Endothelial cell of umbilical vein (primary cell): Measurements from ENCODE around the gene RPRD2. TPM values are rescaled to one million over a fixed set of nuclear protein-coding genes. Genes with fewer than 3 reads are reported as not detected.

ENCODE experiments used
- BruUV-seq: library from RNA; stranded (reverse); fragments of 400-500 nt; replicated peaks from 2 replicates; lab custom pipeline; 2021; lab: Mats Ljungman, UMichigan
- CTCF ChIA-PET: fragments of 300-600, 350-600 bp; sonication (Branson Sonifier 250); formaldehyde crosslinking; loops from one replicate; lab custom pipeline; 2021; ENCODE audit warnings: antibody characterized with exemption, inconsistent platforms; lab: Charles Lee
- POLR2A ChIA-PET: fragments of 300-600, 350-600 bp; sonication (Branson Sonifier 250); formaldehyde crosslinking; loops from one replicate; lab custom pipeline; 2021; ENCODE audit warnings: antibody characterized with exemption, inconsistent platforms; lab: Charles Lee
- DNase-seq: peaks from one replicate; pipeline ENCODE4 v3.0.0-alpha.2; 2011; ENCODE audit warnings: low read depth, low spot score
- FAIRE-seq: peaks from 2 replicates; lab custom pipeline; 2011; peaks lifted over from hg19 to GRCh38; lab: Jason Lieb, UNC
- H2AFZ ChIP-seq: 2 replicates; pipeline ENCODE4 v1.6.0; 2012; ENCODE audit warnings: low read depth, low read length, control low read depth, inconsistent platforms
- H3K27ac ChIP-seq: 2 replicates; pipeline ENCODE4 v1.5.1; 2011; ENCODE audit warnings: low read depth, mild to moderate bottlenecking, control low read depth, low read length, moderate library complexity; ENCODE audit not compliant: insufficient read depth
- H3K27me3 ChIP-seq, 2 experiments: 2 replicates each; pipeline versions ENCODE4 v1.6.0 to v1.6.1; 2011; ENCODE audit warnings: low read length in 2 of 2, mixed read lengths in 1 of 2; ENCODE audit not compliant: control insufficient read depth in 2 of 2, insufficient read depth in 2 of 2
- H3K36me3 ChIP-seq, 2 experiments: 2 replicates in 1 of 2; 3 replicates in 1 of 2; pipeline ENCODE4 v1.5.1; 2011; ENCODE audit warnings: low read length in 2 of 2, mild to moderate bottlenecking in 1 of 2, moderate library complexity in 1 of 2; ENCODE audit not compliant: control insufficient read depth in 2 of 2, insufficient read depth in 2 of 2; ENCODE audit errors: extremely low read depth in 1 of 2
- H3K4me1 ChIP-seq: 3 replicates; pipeline ENCODE4 v1.5.1; 2011; ENCODE audit warnings: mild to moderate bottlenecking, low read length; ENCODE audit not compliant: control insufficient read depth, insufficient read depth; ENCODE audit errors: extremely low read depth
- H3K4me2 ChIP-seq: 2 replicates; pipeline ENCODE4 v1.6.1; 2011; ENCODE audit warnings: low read length, control low read depth, mixed read lengths; ENCODE audit not compliant: insufficient read depth
- H3K4me3 ChIP-seq, 3 experiments: fragments of 200-600 bp in 1 of 3; sonication (generic), shearing (Covaris generic) in 1 of 3; replicated peaks in 1 of 3; 2 replicates each; pipeline ENCODE4 v1.5.1; 2011 to 2016; ENCODE audit warnings: control low read depth in 3 of 3, low read length in 3 of 3, mild to moderate bottlenecking in 2 of 3, inconsistent platforms in 1 of 3, low read depth in 1 of 3, moderate library complexity in 1 of 3; ENCODE audit not compliant: insufficient read depth in 1 of 3
- H3K79me2 ChIP-seq: 2 replicates; pipeline ENCODE4 v1.6.0; 2012; ENCODE audit warnings: low read length, inconsistent platforms; ENCODE audit not compliant: control insufficient read depth, insufficient read depth
- H3K9ac ChIP-seq: replicated peaks from 2 replicates; pipeline ENCODE3; 2011; ENCODE audit warnings: low read length, control low read depth; ENCODE audit not compliant: insufficient read depth; ENCODE audit errors: extremely low read depth
- H3K9me1 ChIP-seq: replicated peaks from 3 replicates; pipeline ENCODE4 v1.6.0; 2011; ENCODE audit warnings: mild to moderate bottlenecking, low read length; ENCODE audit not compliant: control insufficient read depth, insufficient read depth; ENCODE audit errors: extremely low read depth
- H3K9me3 ChIP-seq: replicated peaks from 2 replicates; pipeline ENCODE4 v1.5.1; 2012; ENCODE audit warnings: low read length, inconsistent platforms; ENCODE audit not compliant: control insufficient read depth, insufficient read depth
- H4K20me1 ChIP-seq: replicated peaks from 2 replicates; pipeline ENCODE3; 2011; ENCODE audit warnings: mild to moderate bottlenecking, low read length; ENCODE audit not compliant: control insufficient read depth, insufficient read depth; ENCODE audit errors: extremely low read depth
- EZH2 ChIP-seq: IDR thresholded peaks from 2 replicates; pipeline ENCODE4 v1.6.1; 2012; ENCODE audit warnings: borderline replicate concordance, low read depth, mild to moderate bottlenecking, moderate library complexity, low read length, inconsistent platforms; ENCODE audit not compliant: severe bottlenecking
- FOS ChIP-seq: IDR thresholded peaks from 2 replicates; pipeline ENCODE4 v1.6.1; 2011; ENCODE audit warnings: mild to moderate bottlenecking, low read length, moderate library complexity, borderline replicate concordance; ENCODE audit not compliant: insufficient read depth
- GATA2 ChIP-seq: IDR thresholded peaks from 2 replicates; pipeline ENCODE4 v1.7.0; 2011; ENCODE audit warnings: low read depth, mild to moderate bottlenecking, moderate library complexity, mixed read lengths, low read length; ENCODE audit not compliant: insufficient read length, insufficient read depth
- JUN ChIP-seq: IDR thresholded peaks from 2 replicates; pipeline ENCODE4 v1.6.1; 2011; ENCODE audit warnings: borderline replicate concordance, low read depth; ENCODE audit not compliant: insufficient read length, insufficient read depth
- MYC ChIP-seq: IDR thresholded peaks from one replicate; pipeline ENCODE4 v1.6.1; 2011; ENCODE audit warnings: mild to moderate bottlenecking, low read depth, low read length
- POLR2A ChIP-seq: IDR thresholded peaks from 2 replicates; pipeline ENCODE4 v1.6.1; 2012; ENCODE audit warnings: low read depth, mild to moderate bottlenecking, control low read depth, low read length
- POLR2AphosphoS5 ChIP-seq: IDR thresholded peaks from 2 replicates; pipeline ENCODE4 v1.6.1; 2012; ENCODE audit warnings: low read depth, mild to moderate bottlenecking, control low read depth, low read length, moderate library complexity; ENCODE audit not compliant: insufficient read depth
- dilution Hi-C: fragments of 300-500 bp; cut with MboI; formaldehyde crosslinking; loops from one replicate; pipeline ENCODE4 v1.15.0; 2019; ENCODE audit warnings: low sequenced_read_pairs; ENCODE audit not compliant: extremely low pct_ligation_motif_present
- intact Hi-C: fragments of 100-400 bp; cut with micrococcal nuclease; formaldehyde crosslinking; loops from one replicate; pipeline ENCODE4 v1.10.0; 2022
- polyA plus RNA-seq, 4 experiments: library from polyadenylated mRNA; depleted of rRNA in 3 of 4; stranded (reverse) in 3 of 4; unstranded in 1 of 4; fragments of >200 nt; gene quantifications; 2 replicates each; pipeline versions ENCODE4 v1.2.1 to v1.2.3, GENCODE V29; 2011 to 2012; ENCODE audit warnings: missing spikeins in 1 of 4
- total RNA-seq: library from RNA; stranded (reverse); gene quantifications from 2 replicates; pipeline ENCODE4 v1.2.3, GENCODE V29; 2021
- TF ChIP-seq, protein P1 (sequence below), 2 donors: IDR thresholded peaks; 1 replicate in 1 of 2; 2 replicates in 1 of 2; pipeline ENCODE4 v1.5.1; 2011; ENCODE audit warnings: low read length in 2 of 2, mild to moderate bottlenecking in 2 of 2, moderate library complexity in 2 of 2, control low read depth in 1 of 2, inconsistent platforms in 1 of 2, low read depth in 1 of 2; ENCODE audit not compliant: insufficient read depth in 1 of 2; ENCODE audit errors: extremely low read depth in 1 of 2
- TF ChIP-seq, protein P2 (sequence below): IDR thresholded peaks from 2 replicates; pipeline ENCODE4 v1.6.1; 2011; ENCODE audit not compliant: insufficient read depth, insufficient read length

The RPRD2 gene
- total and polyA plus RNA-seq, 2 donors (not counting 3 experiments of a cell fraction or from before 2014, with no cell fraction given), result 12.9 to 23.9 TPM

DNA sequence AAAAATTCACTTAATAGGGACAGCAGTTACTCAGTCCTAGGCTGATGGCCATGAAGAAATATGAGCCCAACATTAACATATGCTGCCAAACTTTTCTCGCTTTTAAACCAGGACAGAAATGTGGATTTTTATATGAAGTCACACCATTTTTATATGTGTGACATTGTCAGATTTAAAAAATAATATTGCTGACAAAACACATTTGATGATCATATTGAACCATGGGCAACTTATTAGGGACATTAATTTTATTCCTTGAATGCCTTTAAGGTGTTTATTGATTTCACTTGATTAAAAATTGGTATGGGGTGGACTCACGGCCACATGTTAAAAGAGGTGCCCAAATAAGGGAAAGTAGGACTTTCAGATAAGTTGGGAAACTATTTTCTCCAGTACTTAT lies 58.6 kb downstream of the RPRD2 start:
- FAIRE-seq (no peak), DNase-seq (no peak)
- Histone ChIP-seq H3K9me3 (no peaks in the 10 kb centered on the region), H2AFZ (no peak overlapping the region), H3K4me1 (no peaks in the 10 kb centered on the region), H3K79me2 (no peaks in the 10 kb centered on the region), H3K27me3 (no peaks in the 10 kb centered on the region), H3K4me2 (no peak overlapping the region), H3K9ac (no peak overlapping the region), H3K9me1 (no peaks in the 10 kb centered on the region), H3K36me3 (no peaks in the 10 kb centered on the region), H3K4me3 (no peak overlapping the region), H3K27ac (no peak overlapping the region), H4K20me1 (no peaks in the 10 kb centered on the region)
- no TSS peak for BruUV-seq
- intact Hi-C loops, result no loop called here
- TF ChIP-seq, protein P1, sequence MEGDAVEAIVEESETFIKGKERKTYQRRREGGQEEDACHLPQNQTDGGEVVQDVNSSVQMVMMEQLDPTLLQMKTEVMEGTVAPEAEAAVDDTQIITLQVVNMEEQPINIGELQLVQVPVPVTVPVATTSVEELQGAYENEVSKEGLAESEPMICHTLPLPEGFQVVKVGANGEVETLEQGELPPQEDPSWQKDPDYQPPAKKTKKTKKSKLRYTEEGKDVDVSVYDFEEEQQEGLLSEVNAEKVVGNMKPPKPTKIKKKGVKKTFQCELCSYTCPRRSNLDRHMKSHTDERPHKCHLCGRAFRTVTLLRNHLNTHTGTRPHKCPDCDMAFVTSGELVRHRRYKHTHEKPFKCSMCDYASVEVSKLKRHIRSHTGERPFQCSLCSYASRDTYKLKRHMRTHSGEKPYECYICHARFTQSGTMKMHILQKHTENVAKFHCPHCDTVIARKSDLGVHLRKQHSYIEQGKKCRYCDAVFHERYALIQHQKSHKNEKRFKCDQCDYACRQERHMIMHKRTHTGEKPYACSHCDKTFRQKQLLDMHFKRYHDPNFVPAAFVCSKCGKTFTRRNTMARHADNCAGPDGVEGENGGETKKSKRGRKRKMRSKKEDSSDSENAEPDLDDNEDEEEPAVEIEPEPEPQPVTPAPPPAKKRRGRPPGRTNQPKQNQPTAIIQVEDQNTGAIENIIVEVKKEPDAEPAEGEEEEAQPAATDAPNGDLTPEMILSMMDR (IDR thresholded peaks at IDR 0.05; ENCODE audit: extremely low read depth in 1 of 2, insufficient read depth in 1 of 2, low read depth in 1 of 2, low read length in 2 of 2), result no peak
- no peak for TF ChIP-seq EZH2
- no peak for TF ChIP-seq FOS
- no peak for TF ChIP-seq POLR2A
- no peak for TF ChIP-seq MYC
- no peak for TF ChIP-seq JUN
- TF ChIP-seq POLR2AphosphoS5, result no peak
- TF ChIP-seq, protein P2, sequence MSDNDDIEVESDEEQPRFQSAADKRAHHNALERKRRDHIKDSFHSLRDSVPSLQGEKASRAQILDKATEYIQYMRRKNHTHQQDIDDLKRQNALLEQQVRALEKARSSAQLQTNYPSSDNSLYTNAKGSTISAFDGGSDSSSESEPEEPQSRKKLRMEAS, result no peak
- no peak for TF ChIP-seq GATA2
- ChIA-PET CTCF (interaction anchor here (1.7 kb wide), 1 partner anchor 9 kb away, joined by 5 read pairs; no protein-coding TSS in a partner anchor), POLR2A (no interaction called here)
- dilution Hi-C loops, result no loop called here
